ENCODE data around the gene TCF12. TPM values are rescaled to one million over a fixed set of nuclear protein-coding genes. Genes with fewer than 3 reads are reported as not detected.

Gene TCF12
- total RNA-seq, 4 donors from 2014 or later: 105 to 446 (median 180) TPM

- Histone ChIP-seq H3K4me3 (no peak overlapping the region), H3K36me3 (no peaks in the 10 kb centered on the region), H3K27ac (no peak overlapping the region), H3K27me3 (no peaks in the 10 kb centered on the region), H3K4me1 (peaks cover 7 to 64% (median 22%) of the 10 kb centered on the region in 4 donors), H3K9me3 (no peaks in the 10 kb centered on the region)
- intact Hi-C loops (cut with DNase I; ENCODE audit: low total_unique reads) (no loop called here), in situ Hi-C loops (cut with MboI; ENCODE audit: low pct_ligation_motif_present in 1 of 4, low pct_unique_long_range_greater_than_20kb in 1 of 4, low sequenced_read_pairs in 3 of 4) (no loop called here)
- no peak for DNase-seq
- 97% methylated on average over 5 to 7 of the region's 7 CpGs for WGBS, 2 donors (ENCODE audit: low coverage in 1 of 2)
- no peak for TF ChIP-seq POLR2A (IDR thresholded peaks at IDR 0.05)
- no peak for TF ChIP-seq POLR2AphosphoS5 (IDR thresholded peaks at IDR 0.05)
- TF ChIP-seq EP300 (IDR thresholded peaks at IDR 0.05; ENCODE audit: low read depth): no peak
- no peak for TF ChIP-seq CTCF (IDR thresholded peaks at IDR 0.05)
Measured at GRCh38 chr15:57056357-57056756, 137.9 kb downstream of the TCF12 start.

GRCh38 chr15:57057134-57057930 lies 138.9 kb downstream of the TCF12 start:
- peaks cover 7 to 60% (median 22%) of the 10 kb centered on the region in 4 donors for H3K4me1 ChIP-seq

GRCh38 chr15:57059026-57059660 lies 140.7 kb downstream of the TCF12 start:
- Histone ChIP-seq H3K36me3 (no peaks in the 10 kb centered on the region), H3K4me3 (no peak overlapping the region), H3K27ac (no peak overlapping the region), H3K9me3 (no peaks in the 10 kb centered on the region), H3K4me1 (peaks cover 2 to 49% (median 12%) of the 10 kb centered on the region in 4 donors), H3K27me3 (no peaks in the 10 kb centered on the region)
- no peak for DNase-seq
- intact Hi-C loops (cut with DNase I; ENCODE audit: low total_unique reads) (no loop called here), in situ Hi-C loops (cut with MboI; ENCODE audit: low pct_ligation_motif_present in 1 of 4, low pct_unique_long_range_greater_than_20kb in 1 of 4, low sequenced_read_pairs in 3 of 4) (no loop called here)
- TF ChIP-seq POLR2AphosphoS5 (IDR thresholded peaks at IDR 0.05) (no peak), CTCF (IDR thresholded peaks at IDR 0.05) (no peak), POLR2A (IDR thresholded peaks at IDR 0.05) (no peak)
- WGBS, 2 donors (ENCODE audit: low coverage in 1 of 2): 98 to 100% methylated on average over 2 of the region's 2 CpGs

More at GRCh38 chr15:57057134-57057930, 138.9 kb downstream of the TCF12 start:
- intact Hi-C loops (cut with DNase I; ENCODE audit: low total_unique reads) (no loop called here), in situ Hi-C loops (cut with MboI; ENCODE audit: low pct_ligation_motif_present in 1 of 4, low pct_unique_long_range_greater_than_20kb in 1 of 4, low sequenced_read_pairs in 3 of 4) (no loop called here)
- no peak for DNase-seq
- 75 to 77% methylated on average over 3 of the region's 3 CpGs for WGBS, 2 donors (ENCODE audit: low coverage in 1 of 2)
- Histone ChIP-seq H3K36me3 (no peaks in the 10 kb centered on the region), H3K27ac (no peak overlapping the region), H3K9me3 (no peaks in the 10 kb centered on the region), H3K4me3 (no peak overlapping the region), H3K27me3 (no peaks in the 10 kb centered on the region)
- TF ChIP-seq CTCF (IDR thresholded peaks at IDR 0.05) (no peak), EP300 (IDR thresholded peaks at IDR 0.05; ENCODE audit: low read depth) (no peak), POLR2A (IDR thresholded peaks at IDR 0.05) (no peak), POLR2AphosphoS5 (IDR thresholded peaks at IDR 0.05) (no peak)

GRCh38 chr15:57060799-57061198 lies 142.4 kb downstream of the TCF12 start:
- no peaks in the 10 kb centered on the region for H3K9me3 ChIP-seq
- peaks cover 0 to 35% (median 6%) of the 10 kb centered on the region in 4 donors for H3K4me1 ChIP-seq
- intact Hi-C loops (cut with DNase I; ENCODE audit: low total_unique reads) (no loop called here), in situ Hi-C loops (cut with MboI; ENCODE audit: low pct_ligation_motif_present in 1 of 4, low pct_unique_long_range_greater_than_20kb in 1 of 4, low sequenced_read_pairs in 3 of 4) (no loop called here)
- no peak for DNase-seq
- H3K27me3 ChIP-seq: no peaks in the 10 kb centered on the region
- H3K36me3 ChIP-seq: no peaks in the 10 kb centered on the region
- TF ChIP-seq EP300 (IDR thresholded peaks at IDR 0.05; ENCODE audit: low read depth) (no peak), POLR2AphosphoS5 (IDR thresholded peaks at IDR 0.05) (no peak), POLR2A (IDR thresholded peaks at IDR 0.05) (no peak), CTCF (IDR thresholded peaks at IDR 0.05) (no peak)
- 33% methylated on average over 2 of the region's 2 CpGs for WGBS, 2 donors (ENCODE audit: low coverage in 1 of 2)
- H3K4me3 ChIP-seq: no peak overlapping the region
- no peak overlapping the region for H3K27ac ChIP-seq

Measured in transverse colon (tissue), 4 donors.